HK-2 (cell line): ENCODE measurements around the gene USP31.
"Not testable (repeated sequence)": the region's sequence is repeated elsewhere in the genome, so short reads cannot be mapped to it uniquely, and the experiment has no call there.

Experiments
- DNase-seq: peaks from one replicate; pipeline ENCODE4 v3.0.0-alpha.2; 2018; ENCODE audit not compliant: unreplicated experiment

USP31 gene

GRCh38 chr16:23101012-23101550 is 48.2 kb downstream of the USP31 start:
- no peak for DNase-seq

GRCh38 chr16:23096450-23096849 is 52.8 kb downstream of the USP31 start:
- DNase-seq: not testable (repeated sequence)

GRCh38 chr16:23094136-23094535 is 55.1 kb downstream of the USP31 start:
- DNase-seq: not testable (repeated sequence)

GRCh38 chr16:23092801-23093117 is 56.5 kb downstream of the USP31 start:
- no peak for DNase-seq

DNA sequence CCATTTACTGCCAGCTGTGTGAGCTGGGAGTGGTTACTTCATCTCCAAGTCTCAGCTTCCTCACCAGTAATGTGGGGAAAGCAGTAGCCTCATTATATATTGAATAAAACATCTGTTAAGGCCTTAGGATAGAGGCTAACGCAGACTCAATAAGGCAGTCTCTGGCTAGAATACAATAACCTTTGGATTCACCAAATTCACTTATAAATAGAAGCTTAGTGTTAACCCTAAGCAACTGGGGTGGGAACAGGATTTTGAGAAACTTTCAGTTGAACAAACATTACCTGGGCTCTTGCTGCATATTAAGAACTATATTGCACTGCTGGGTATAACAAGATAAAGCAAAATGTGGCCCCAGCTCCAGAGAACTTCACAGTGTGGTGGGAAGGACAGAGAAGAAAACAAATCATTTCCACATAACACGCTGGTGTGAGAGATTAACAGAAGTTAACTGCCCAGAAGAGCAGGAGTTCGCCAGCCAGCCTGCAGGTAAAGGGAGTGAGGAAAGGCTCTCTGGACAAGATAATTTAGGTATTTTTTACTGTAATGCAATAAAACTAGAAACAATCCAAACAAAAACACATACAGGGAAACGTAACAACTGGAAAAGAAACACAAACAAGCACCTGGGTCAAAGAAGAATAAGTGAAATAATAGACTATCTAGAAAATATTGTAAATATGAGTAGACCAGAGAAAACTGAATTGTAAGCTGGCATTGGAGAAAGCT is 57.0 kb downstream of the USP31 start:
- no peak for DNase-seq

DNA sequence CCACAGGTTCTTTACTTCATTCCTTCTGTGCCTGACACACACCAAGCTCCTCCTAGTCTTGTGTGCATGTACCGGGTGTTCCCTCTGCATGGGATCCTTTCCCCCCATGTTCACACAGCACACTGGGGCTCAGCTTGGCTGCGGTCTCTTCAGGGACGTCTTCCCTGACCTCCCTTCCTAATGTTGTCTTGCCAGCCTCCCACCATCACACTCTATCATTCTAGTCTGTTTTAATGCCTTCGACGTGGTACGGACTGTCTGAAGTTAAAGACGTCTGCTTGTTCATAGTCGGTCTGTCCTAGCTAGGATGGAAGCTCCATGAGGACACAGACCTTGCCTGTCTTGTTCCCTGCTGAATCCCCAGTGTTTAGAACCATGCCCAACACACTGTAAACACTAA is 60.1 kb downstream of the USP31 start:
- no peak for DNase-seq

GRCh38 chr16:23088018-23088417 is 61.2 kb downstream of the USP31 start:
- no peak for DNase-seq

DNA sequence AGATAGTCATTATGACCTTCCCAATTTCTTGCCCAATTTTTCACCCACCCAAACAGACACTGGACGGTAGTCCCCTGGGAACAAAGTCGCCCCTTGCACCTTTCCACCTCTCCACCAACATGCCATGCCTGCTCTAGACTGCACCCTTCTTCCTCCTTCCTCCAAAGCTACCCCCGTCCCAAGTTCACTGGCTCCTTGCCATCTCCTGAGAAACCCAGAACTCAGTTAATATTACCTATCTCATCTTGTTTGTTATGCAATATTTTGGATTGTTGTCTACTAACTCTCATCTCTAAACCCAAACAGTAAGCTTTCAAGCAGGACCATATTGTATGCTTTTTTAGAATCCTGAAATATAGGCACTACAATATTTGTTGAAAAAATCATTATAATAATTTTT is 63.3 kb downstream of the USP31 start:
- DNase-seq: no peak

DNA sequence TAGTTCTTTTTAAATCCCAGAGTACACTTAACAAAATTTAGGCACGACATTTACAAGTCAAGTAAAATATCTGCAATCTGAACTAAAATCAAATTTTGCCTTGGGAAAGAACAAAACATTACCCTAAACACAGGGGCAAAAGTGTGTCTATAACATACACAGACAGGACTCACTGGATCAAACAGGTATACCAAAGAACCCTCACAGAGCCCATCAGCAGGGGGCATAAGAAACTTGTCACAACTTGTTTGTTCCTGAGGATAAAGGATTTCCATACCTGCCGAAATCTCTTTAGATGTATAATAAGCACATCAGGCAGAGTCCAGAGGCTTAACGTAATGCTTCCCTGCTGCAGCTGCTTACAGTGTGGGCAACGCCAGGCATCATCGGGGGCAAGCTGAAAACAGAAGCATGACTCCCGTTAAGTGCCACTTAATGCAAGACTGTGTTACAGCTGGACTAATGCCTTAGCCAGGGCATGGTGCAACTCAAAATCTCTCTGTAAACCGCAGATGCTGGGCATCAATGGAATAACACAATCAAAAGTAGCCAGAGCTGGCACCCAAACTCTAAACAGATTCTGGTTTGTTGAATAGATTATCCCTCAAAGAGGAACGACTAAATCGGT is 67.0 kb downstream of the USP31 start:
- no peak for DNase-seq

DNA sequence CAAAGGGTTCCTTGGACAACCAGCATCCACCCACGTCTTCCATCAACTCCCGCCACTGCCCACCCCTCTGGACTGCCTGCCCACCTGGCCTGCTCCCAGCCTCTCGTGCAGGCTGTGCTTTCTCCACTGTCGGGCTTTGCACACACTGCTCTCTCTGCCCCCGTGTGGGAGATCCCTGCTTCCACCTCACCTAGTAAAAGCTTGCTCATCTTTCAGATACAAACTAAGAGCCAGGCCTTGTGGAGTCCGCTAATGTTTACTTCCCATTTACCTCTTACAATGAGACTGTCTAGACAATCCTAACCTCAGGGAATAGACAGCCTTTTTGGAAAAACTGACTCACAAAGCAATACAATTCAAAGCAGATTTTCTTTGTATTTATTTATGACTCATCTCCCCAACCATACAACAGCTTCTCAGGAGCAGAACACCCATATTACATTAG is 67.6 kb downstream of the USP31 start:
- no peak for DNase-seq

- no peak for DNase-seq
Measured at GRCh38 chr16:23080747-23081146, 68.5 kb downstream of the USP31 start.

DNA sequence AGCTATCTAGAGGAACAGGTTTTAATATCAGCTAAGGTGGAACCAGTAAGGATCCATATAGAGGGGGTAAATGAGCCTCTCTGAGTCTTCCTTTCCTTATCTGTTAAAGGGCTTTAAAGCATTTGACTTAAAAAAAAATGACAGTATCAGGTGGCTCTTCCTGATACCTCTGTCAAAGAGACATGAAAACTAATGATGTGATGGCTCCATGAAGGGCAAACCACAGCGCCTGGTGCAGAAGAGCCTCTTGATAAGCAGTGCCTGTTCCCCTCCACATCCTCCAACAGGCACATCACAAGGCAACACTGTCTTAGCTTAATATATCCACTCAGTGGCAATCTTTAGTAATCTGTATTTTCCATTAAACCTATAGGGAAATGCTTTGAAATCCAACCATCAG is 68.9 kb downstream of the USP31 start:
- DNase-seq: no peak

DNA sequence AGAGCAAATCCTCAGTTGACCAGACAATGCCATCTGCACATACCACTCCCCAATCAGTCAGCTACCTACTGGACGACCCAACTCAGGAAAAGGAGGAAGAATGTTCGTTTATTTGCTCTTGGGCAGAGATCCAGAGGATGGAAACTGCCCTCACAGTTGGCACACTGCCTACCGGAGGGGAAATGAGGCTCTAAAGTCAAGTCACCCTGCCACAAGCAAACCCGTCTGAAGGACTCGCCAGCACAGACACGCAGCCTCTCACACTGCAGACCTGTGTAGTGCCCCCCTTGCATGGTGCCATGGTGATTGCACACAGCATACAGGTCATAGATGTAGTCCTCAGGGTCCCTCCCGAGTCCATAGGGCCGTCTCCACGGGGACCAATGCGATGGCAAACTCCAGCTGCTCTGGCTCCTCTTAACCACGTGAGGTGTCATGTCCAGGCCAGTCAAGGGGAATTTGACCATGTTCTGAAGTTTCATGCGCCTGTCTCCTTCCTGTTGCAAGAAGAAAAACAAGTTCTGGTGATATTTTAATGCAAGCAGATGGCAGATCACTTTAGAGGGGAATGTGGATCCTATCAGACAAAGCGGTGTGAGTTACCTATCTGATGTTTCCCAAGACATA is 69.5 kb downstream of the USP31 start:
- no peak for DNase-seq

GRCh38 chr16:23074423-23074822 is 74.8 kb downstream of the USP31 start:
- no peak for DNase-seq

- no peak for DNase-seq
Measured at GRCh38 chr16:23072769-23073549, 76.3 kb downstream of the USP31 start.

DNA sequence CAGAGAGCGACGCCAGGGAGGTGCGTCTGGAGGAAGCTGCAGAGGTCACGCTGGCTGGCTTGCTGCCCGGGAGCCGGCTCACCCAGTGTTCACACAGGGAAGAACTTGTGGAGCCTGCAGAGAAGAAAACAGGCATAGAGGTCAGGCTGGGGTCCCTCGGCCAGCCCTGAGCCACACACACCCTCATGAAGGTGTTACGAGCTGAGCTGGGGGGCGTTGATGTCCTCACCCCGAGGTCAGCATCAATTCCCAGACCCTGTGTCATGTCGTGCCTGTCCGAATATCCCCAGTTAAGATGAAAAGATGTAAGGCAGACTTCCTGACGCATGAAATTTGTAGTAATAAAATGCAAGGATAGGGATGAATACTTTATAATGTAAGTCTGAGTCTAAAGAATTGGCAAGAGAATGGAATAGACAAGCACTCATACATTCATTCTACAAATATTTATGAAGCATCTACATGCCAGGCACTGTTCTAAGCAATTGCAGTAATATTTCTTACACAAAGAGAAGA is 77.1 kb downstream of the USP31 start:
- no peak for DNase-seq

DNA sequence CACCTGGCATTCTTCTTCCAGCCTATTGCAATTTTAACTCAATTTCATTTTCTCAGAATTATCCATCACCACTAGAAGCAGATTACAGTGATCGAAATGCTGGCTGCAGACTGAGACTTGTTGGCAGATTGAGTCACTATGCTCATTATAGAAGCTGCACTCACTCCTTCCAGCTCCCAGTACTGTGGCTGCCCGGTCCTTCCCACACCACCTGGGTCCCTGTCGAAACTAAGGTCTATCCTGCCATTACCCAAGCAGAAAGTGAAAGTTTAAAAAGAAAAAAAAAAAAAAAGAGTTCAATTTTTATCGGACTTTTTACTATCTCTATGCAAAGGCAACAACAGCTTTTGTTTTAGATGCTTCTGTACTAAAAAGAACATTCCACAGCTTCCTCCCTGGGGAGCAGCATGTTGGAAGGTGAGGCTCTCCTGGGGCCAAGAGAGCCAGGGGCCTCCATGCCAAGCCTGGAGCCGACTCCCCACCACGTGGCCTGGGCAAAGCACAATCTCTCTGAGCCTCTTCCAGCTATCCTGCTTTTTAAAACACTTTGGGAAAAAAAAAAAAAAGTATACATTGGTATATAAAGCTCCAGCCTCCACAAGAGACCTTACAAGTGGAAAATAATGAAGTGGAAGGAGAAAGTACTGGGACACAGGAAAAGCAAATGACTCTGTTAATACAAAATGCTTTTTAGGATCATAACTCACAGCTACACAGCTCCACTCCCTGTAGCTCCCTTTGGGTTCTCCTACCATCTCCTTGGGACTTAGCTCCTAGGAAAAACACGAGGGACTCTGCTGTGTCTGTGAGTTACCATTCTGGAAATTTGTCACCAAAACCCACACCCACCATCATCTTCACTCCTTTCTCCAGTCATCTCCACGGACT is 77.8 kb downstream of the USP31 start:
- no peak for DNase-seq

DNA sequence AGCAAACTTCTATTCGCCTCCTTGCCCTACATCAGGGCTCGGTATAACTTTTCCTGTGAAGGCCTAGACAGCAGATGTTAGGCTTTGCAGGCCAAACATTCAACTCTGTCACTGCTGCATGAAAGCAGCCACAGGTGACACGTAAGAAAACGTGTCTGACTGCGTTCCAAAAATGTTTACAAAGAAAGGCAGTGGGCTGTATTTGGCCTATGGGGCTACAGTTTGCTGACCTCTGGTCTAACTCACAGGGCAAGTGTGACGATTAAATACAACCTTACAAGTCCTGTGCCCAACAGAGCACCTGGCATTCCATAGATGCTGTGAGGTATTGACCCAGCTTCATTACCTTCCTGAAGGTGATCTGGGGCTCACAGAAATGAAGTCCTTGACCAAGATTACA is 79.4 kb downstream of the USP31 start:
- DNase-seq: no peak

DNA sequence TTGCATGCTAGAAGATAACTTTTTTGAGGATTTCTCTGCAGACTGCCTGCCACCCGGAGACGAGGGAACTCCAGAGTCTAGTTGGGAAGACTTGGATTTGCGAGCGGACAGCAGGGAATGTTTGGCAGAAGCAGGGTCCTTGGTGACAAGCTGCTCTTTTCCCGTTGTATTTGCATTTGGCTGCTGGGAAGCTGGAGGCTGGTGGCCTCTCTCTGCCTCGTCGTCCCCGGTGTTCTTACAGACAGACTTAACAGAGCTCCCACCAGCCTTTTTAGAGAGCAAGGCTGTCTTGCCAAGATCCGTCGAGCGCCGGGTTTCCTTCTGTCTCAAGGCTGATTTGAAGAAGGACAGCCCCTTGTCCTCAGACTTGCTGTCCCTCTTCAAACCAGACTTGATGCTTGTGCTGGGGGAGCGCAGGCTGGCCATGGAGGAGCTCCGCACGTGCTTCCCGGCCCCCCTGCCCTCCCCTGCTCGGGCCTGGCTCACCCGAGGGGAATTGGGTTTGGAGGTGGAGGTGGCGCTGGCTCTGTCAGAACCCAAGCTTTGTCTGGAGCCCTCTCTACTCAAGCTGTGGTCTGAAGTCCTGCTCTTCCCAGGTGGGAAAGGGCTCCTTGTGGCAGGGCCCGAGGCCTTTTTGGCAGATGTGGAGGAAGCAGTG is 81.0 kb downstream of the USP31 start:
- DNase-seq: no peak

GRCh38 chr16:23066676-23067075 is 82.6 kb downstream of the USP31 start:
- no peak for DNase-seq
